Cardiac fibroblast (primary cell): ENCODE results near the gene SAPCD1.
A peak's percentile ranks its signal among the peaks of the same experiment; 100 is the strongest.

Experiments
- DNase-seq, 2 donors: peaks; one replicate each; pipeline versions ENCODE4 v3.0.0 to v3.0.0-alpha.2; 2010; ENCODE audit warnings: low read depth in 2 of 2
- H3K4me3 ChIP-seq, 2 donors: replicated peaks in 1 of 2; 1 replicate in 1 of 2; 2 replicates in 1 of 2; pipeline ENCODE4 v1.5.1; 2011; ENCODE audit warnings: low read depth in 2 of 2, low read length in 2 of 2, mild to moderate bottlenecking in 2 of 2, moderate library complexity in 1 of 2
- TF ChIP-seq, protein P1 (sequence below): IDR thresholded peaks from one replicate; pipeline ENCODE4 v1.5.1; 2011; ENCODE audit warnings: low read depth, mild to moderate bottlenecking, low read length, inconsistent platforms

SAPCD1 gene

GRCh38 chr6:31719001-31719400 is 43.5 kb upstream of the SAPCD1 start:
- no peak overlapping the region for H3K4me3 ChIP-seq
- DNase-seq: no peak
- TF ChIP-seq, protein P1, sequence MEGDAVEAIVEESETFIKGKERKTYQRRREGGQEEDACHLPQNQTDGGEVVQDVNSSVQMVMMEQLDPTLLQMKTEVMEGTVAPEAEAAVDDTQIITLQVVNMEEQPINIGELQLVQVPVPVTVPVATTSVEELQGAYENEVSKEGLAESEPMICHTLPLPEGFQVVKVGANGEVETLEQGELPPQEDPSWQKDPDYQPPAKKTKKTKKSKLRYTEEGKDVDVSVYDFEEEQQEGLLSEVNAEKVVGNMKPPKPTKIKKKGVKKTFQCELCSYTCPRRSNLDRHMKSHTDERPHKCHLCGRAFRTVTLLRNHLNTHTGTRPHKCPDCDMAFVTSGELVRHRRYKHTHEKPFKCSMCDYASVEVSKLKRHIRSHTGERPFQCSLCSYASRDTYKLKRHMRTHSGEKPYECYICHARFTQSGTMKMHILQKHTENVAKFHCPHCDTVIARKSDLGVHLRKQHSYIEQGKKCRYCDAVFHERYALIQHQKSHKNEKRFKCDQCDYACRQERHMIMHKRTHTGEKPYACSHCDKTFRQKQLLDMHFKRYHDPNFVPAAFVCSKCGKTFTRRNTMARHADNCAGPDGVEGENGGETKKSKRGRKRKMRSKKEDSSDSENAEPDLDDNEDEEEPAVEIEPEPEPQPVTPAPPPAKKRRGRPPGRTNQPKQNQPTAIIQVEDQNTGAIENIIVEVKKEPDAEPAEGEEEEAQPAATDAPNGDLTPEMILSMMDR: no peak

DNA sequence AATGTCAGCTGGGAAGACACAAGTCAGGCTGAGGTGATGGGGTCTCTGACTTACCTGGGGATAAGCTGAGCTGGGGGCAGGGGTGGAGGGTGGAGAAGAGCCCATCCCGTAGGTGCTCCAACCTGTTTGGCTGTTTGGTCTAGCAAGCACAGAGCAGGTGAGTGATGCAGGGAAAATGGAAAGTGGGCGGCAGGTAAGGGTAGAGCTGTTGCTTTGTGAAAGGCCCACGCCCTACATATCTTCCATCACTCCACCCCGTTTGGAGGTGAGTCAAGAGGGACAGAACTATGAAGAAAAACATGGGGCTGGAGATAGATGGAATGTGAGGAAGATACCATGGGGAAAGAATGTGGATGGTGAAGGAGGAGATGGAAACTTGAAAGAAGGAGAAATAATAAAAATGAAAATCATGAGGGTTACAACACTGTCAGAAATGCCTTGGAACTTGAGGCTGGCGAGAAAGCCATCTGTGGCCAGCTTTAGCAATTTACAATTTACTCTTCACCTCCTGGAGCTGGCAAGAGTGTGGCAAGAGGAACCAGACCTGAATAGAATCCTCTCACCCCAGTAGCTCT is 42.2 kb upstream of the SAPCD1 start:
- TF ChIP-seq, protein P1: no peak
- DNase-seq: no peak
- no peak overlapping the region for H3K4me3 ChIP-seq

GRCh38 chr6:31721351-31722020 is 41.0 kb upstream of the SAPCD1 start, which contains the start of gene LY6G6C:
Gene LY6G6C, minus strand, starts transcription at chr6:31721746. Its CDS starts 67 bp downstream, at chr6:31721679.
- TF ChIP-seq, protein P1: no peak
- DNase-seq: no peak
- no peak within 1 kb of the TSS for H3K4me3 ChIP-seq

DNA sequence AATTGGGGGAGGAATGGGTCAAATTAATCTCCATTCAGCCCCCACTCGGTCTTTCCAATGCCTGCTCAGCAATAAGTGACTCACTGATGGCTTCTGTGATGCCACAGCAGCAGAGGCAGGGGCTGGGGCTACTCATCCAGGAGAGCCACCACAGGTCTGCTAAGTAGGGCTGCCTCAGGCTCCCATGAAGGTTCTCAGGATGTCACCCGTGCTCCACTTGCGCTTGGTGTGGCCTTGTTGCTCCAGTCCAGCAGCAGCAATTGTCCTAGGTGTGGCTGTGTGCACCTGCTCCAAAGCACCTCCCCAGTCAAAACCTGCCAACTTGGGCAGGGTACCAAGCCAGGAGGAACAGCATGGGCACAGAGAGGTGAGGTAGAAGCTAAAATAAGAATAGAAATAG is 40.3 kb upstream of the SAPCD1 start:
- no peak for DNase-seq
- no peak overlapping the region for H3K4me3 ChIP-seq
- TF ChIP-seq, protein P1: no peak

DNA sequence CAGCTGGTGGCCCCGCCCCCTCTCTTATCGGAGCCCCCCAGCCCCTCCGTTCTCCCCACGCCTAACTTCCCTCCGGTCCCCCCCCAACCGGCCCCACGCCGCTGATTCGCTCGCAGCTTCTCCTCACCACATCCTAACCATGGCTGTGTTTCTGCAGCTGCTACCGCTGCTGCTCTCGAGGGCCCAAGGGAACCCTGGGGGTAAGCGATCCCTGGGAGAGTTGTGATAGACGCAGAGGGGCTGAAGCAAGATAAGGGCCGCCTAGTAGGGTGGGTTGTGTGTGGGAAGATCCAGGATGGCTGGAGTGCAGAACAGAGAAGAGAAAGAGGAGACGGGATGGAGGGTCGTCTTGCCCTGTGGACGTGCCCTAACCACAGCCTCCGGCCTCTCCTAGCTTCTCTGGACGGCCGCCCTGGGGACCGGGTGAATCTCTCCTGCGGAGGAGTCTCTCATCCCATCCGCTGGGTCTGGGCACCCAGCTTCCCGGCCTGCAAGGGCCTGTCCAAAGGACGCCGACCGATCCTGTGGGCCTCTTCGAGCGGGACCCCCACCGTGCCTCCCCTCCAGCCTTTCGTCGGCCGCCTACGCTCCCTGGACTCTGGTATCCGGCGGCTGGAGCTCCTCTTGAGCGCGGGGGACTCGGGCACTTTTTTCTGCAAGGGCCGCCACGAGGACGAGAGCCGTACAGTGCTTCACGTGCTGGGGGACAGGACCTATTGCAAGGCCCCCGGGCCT is 39.0 kb upstream of the SAPCD1 start, which contains the start of gene MPIG6B:
Gene MPIG6B (plus strand): TSS at position 129 of the 735 bp plus-strand sequence. CDS start 11 bp downstream, at position 140.
- no peak for DNase-seq
- no peak within 1 kb of the TSS for H3K4me3 ChIP-seq
- TF ChIP-seq, protein P1: no peak

DNA sequence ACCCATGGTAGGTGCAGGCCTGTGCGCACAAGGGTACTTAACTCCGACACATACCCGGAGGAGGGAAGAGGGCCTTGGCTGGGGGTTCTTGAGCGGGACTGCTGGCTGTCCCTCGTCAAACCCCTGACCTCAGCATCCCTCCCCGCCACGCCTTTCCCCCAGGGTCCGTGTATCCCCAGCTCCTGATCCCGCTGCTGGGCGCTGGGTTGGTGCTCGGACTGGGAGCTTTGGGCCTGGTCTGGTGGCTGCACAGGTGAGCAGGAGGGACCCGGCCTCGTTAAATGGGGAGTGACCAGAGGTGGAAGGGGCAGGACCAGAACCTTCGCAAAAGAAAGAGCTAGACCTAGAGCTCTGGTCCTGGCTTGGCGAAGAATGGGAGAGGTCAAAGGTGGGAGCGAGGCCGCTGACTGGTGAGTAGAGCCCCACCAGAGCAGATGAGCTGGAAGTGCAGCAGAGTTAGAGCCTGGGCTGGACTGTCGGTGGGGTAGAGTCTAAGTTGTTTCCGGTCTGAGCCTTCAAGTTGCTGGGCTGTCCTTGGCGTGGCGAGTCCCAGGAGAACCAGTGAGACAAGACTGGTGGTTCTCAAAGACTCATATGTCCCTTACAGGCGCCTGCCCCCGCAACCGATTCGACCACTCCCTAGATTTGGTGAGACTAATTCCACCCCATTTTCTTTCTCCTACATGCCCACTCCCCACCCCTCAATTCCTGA is 38.3 kb upstream of the SAPCD1 start:
- TF ChIP-seq, protein P1: no peak
- peak in 1 of 2 donors; percentile 29 for DNase-seq
- H3K4me3 ChIP-seq: no peak overlapping the region
